ENCODE measurements around the gene RGS12. TPM values are rescaled to one million over a fixed set of nuclear protein-coding genes. Genes with fewer than 3 reads are reported as not detected.

RGS12 gene
- total RNA-seq, 1 experiment from 2014 or later: 36.6 TPM

- H3K9me2 ChIP-seq (ENCODE audit: insufficient read depth): no peaks in the 10 kb centered on the region
- H3K27ac ChIP-seq: no peak overlapping the region
- no peaks in the 10 kb centered on the region for H3K79me2 ChIP-seq (ENCODE audit: low read depth)
- peak overlapping the region; percentile 77 for H3K4me2 ChIP-seq
- 0 out of 2 replicates have a peak, but pooled peaks cover 5% of the 10 kb centered on the region for H3F3A ChIP-seq (ENCODE audit: insufficient read depth, low read depth)
- no peak for DNase-seq
- no TSS peak for BruUV-seq (replicated peaks)
- no peak overlapping the region for H3K4me3 ChIP-seq
- intact Hi-C loops (cut with micrococcal nuclease; ENCODE audit: unreplicated experiment): no loop called here
- POLR2A ChIA-PET (ENCODE audit: unreplicated experiment): no interaction called here
- no peaks in the 10 kb centered on the region for H3K36me3 ChIP-seq (ENCODE audit: low read depth)
- no peak for TF ChIP-seq EZH2 (IDR thresholded peaks at IDR 0.05; ENCODE audit: low read depth)
- TF ChIP-seq CTCF (conservative IDR thresholded peaks at IDR 0.05): no peak
- no peaks in the 10 kb centered on the region for H3K27me3 ChIP-seq (ENCODE audit: insufficient read depth, low read depth)
- CTCF ChIA-PET: interaction anchor here (0.6 kb wide), 1 partner anchor 903 kb away, joined by 7 read pairs; no protein-coding TSS in a partner anchor
- H3K9me3 ChIP-seq (ENCODE audit: insufficient read depth, low read depth): no peaks in the 10 kb centered on the region; the same call in 1 of the 2 replicates
- peaks cover 19% of the 10 kb centered on the region for H3K4me1 ChIP-seq (replicated peaks; ENCODE audit: insufficient read depth)
- no peaks in the 10 kb centered on the region for H4K20me1 ChIP-seq (ENCODE audit: insufficient read depth)
- H2AFZ ChIP-seq: no peak overlapping the region
These were observed 7.9 kb upstream of the RGS12 start for GRCh38 chr4:3284734-3285557.

GRCh38 chr4:3285558-3286334, 7.1 kb upstream of the RGS12 start:
- peaks cover 21% of the 10 kb centered on the region for H3K4me1 ChIP-seq (replicated peaks; ENCODE audit: insufficient read depth)
- peak overlapping the region; percentile 57; the same call in 1 of the 2 replicates for H2AFZ ChIP-seq
- no peaks in the 10 kb centered on the region; the same call in 1 of the 2 replicates for H3K9me3 ChIP-seq (ENCODE audit: insufficient read depth, low read depth)
- peak; percentile 73 to 87 for DNase-seq
- H3K27ac ChIP-seq: peak overlapping the region; percentile 59
- H3K79me2 ChIP-seq (ENCODE audit: low read depth): no peaks in the 10 kb centered on the region
- peak overlapping the region; percentile 41; the same call in 1 of the 2 replicates for H3K4me3 ChIP-seq
- ChIA-PET POLR2A (ENCODE audit: unreplicated experiment) (no interaction called here), CTCF (interaction anchor here (0.7 kb wide), 1 partner anchor 151 kb away, joined by 4 read pairs; no protein-coding TSS in a partner anchor)
- intact Hi-C loops (cut with micrococcal nuclease; ENCODE audit: unreplicated experiment): no loop called here
- no peaks in the 10 kb centered on the region for H4K20me1 ChIP-seq (ENCODE audit: insufficient read depth)
- no peak for TF ChIP-seq CTCF (conservative IDR thresholded peaks at IDR 0.05)
- TF ChIP-seq EZH2 (IDR thresholded peaks at IDR 0.05; ENCODE audit: low read depth): no peak
- H3K36me3 ChIP-seq (ENCODE audit: low read depth): no peaks in the 10 kb centered on the region
- H3F3A ChIP-seq (ENCODE audit: insufficient read depth, low read depth): 0 out of 2 replicates have a peak, but pooled peaks cover 5% of the 10 kb centered on the region
- H3K9me2 ChIP-seq (ENCODE audit: insufficient read depth): no peaks in the 10 kb centered on the region
- peak overlapping the region; percentile 77 for H3K4me2 ChIP-seq
- BruUV-seq (replicated peaks): no TSS peak
- H3K27me3 ChIP-seq (ENCODE audit: insufficient read depth, low read depth): no peaks in the 10 kb centered on the region

Data from PC-9 (cell line).